Measurements from ENCODE around the gene FAM229A. TPM values are rescaled to one million over a fixed set of nuclear protein-coding genes. Genes with fewer than 3 reads are reported as not detected.

The FAM229A gene
- total and polyA plus RNA-seq, 3 donors from 2014 or later, result 71.5 to 194 (median 103) TPM

DNA sequence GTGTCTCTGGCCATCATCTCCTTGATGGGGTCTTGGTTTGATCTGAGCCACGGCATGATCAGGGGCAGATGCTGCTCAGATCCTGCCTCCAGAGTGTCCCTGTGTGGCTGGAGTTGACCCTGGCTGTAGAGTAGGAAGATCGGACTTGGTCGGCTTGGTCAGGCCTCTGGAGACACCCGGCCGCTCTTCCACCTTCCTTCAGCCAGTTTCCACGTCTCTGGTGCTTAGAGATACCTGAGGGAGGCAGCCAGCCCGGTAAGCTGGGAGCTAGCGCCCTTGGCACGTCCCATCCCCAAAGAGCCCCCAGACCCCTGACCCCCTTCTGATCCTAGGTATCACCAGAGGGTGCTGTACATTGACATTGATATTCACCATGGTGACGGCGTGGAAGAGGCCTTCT lies 35.1 kb downstream of the FAM229A start:
- Histone ChIP-seq H3K27ac (no peak overlapping the region), H3K27me3 (no peaks in the 10 kb centered on the region), H3K9me3 (no peaks in the 10 kb centered on the region), H3K36me3 (ENCODE audit: low read depth, missing control alignments) (no peaks in the 10 kb centered on the region), H3K4me3 (no peak overlapping the region), H3K4me1 (no peaks in the 10 kb centered on the region)
- DNase-seq, result no peak
- 95 to 98% methylated on average over 10 to 11 of the region's 11 CpGs for WGBS, 2 donors
- intact Hi-C loops (cut with DNase I; ENCODE audit: low total_unique reads), result no loop called here
- TF ChIP-seq POLR2A (IDR thresholded peaks at IDR 0.05), result no peak
- TF ChIP-seq, protein P1, sequence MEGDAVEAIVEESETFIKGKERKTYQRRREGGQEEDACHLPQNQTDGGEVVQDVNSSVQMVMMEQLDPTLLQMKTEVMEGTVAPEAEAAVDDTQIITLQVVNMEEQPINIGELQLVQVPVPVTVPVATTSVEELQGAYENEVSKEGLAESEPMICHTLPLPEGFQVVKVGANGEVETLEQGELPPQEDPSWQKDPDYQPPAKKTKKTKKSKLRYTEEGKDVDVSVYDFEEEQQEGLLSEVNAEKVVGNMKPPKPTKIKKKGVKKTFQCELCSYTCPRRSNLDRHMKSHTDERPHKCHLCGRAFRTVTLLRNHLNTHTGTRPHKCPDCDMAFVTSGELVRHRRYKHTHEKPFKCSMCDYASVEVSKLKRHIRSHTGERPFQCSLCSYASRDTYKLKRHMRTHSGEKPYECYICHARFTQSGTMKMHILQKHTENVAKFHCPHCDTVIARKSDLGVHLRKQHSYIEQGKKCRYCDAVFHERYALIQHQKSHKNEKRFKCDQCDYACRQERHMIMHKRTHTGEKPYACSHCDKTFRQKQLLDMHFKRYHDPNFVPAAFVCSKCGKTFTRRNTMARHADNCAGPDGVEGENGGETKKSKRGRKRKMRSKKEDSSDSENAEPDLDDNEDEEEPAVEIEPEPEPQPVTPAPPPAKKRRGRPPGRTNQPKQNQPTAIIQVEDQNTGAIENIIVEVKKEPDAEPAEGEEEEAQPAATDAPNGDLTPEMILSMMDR (IDR thresholded peaks at IDR 0.05), result no peak

DNA sequence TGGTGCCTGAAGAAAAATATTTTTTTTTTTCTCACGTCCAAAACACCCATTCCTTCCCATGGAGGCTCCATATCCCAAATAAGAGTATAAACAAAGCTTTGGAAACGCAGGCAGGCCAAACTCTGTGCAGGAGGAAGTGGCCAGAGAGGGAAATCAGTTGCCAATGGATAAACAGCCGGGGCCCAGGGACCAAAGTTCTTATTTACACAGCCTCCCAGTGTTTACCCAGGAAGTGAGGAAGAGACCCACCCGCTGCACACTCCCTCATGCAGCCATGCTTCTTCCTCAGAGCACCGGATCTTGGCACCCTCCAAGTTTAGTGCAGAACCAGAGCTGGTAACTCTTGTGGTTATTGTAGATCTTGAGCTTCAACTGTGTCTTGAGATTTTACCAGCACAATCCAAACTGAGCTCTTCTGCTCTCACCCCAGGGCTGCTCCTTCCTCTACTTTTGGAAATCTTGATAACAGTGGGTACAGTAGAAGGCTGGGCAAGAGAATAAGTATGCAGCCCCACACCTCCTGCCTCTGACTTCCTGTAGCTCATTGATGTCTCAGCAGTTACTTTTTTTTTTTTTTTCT lies 40.5 kb downstream of the FAM229A start:
- Histone ChIP-seq H3K27me3 (no peaks in the 10 kb centered on the region), H3K4me3 (no peak overlapping the region), H3K9me3 (no peaks in the 10 kb centered on the region), H3K27ac (no peak overlapping the region), H3K4me1 (no peaks in the 10 kb centered on the region), H3K36me3 (ENCODE audit: low read depth, missing control alignments) (no peaks in the 10 kb centered on the region)
- TF ChIP-seq, protein P1 (IDR thresholded peaks at IDR 0.05), result no peak
- TF ChIP-seq POLR2A (IDR thresholded peaks at IDR 0.05), result no peak
- intact Hi-C loops (cut with DNase I; ENCODE audit: low total_unique reads), result no loop called here
- 70 to 78% methylated on average over 5 of the region's 5 CpGs for WGBS, 2 donors
- DNase-seq, result no peak

DNA sequence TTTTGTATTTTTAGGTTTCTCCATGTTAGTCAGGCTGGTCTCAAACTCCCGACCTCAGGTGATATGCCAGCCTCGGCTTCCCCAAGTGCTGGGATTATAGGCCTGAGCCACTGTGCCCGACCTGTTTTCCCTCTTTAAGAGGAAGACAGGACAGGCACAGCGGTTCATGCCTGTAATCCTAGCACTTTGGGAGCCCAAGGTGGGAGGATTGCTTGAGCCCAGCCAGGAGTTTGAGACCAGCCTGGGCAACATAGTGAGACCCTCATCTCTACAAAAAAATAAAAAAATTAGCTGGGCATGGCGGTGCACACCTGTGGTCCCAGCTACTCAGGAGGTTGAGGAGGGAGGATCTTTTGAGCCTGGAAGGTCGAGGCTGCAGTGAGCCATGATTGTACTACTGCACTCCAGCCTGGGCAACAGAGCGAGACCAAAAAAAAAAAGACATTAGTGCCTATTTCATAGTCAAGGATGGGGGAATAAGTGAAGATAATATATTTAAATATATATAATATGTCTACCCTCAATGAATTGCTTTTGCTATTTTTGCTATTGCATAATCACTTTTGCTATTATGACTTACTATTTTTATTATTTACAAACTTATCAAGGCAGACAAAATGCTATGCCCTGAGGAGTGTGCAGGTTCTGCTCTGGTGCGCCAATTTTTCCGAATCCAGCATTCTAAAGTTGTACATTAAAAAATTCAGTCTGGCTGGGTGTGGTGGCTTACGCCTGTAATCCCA lies 44.0 kb downstream of the FAM229A start:
- TF ChIP-seq POLR2A (IDR thresholded peaks at IDR 0.05), result no peak
- TF ChIP-seq, protein P1 (IDR thresholded peaks at IDR 0.05), result no peak
- Histone ChIP-seq H3K27me3 (no peaks in the 10 kb centered on the region), H3K4me3 (no peak overlapping the region), H3K4me1 (no peaks in the 10 kb centered on the region), H3K9me3 (no peaks in the 10 kb centered on the region), H3K27ac (no peak overlapping the region), H3K36me3 (ENCODE audit: low read depth, missing control alignments) (no peaks in the 10 kb centered on the region)
- DNase-seq, result no peak
- intact Hi-C loops (cut with DNase I; ENCODE audit: low total_unique reads), result no loop called here
- WGBS, 2 donors, result 95 to 98% methylated on average over 10 of the region's 10 CpGs

DNA sequence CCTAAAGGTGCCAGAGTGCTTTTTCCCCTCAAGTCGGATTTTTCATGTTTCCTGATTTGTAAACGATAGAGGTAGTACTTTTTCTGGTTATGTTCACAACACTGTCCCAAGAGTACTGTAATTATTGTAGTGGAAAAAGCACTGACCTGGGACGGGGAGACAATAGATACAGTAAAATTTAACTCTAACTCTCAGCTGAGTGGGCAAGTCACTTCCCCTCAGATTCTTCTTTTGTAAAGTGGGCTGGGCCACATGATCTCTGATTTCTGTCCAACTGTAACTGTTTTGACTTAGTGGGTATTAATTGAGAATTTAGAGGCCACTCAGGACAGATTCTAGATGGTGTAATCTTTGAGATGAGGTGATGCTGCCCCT lies 45.4 kb downstream of the FAM229A start:
- intact Hi-C loops (cut with DNase I; ENCODE audit: low total_unique reads), result no loop called here
- 52 to 58% methylated on average over 3 of the region's 3 CpGs for WGBS, 2 donors
- no peaks in the 10 kb centered on the region for H3K36me3 ChIP-seq (ENCODE audit: low read depth, missing control alignments)

More for the DNA sequence above, 45.4 kb downstream of the FAM229A start:
- Histone ChIP-seq H3K9me3 (no peaks in the 10 kb centered on the region), H3K27ac (no peak overlapping the region), H3K4me3 (no peak overlapping the region), H3K4me1 (peaks cover under 1% of the 10 kb centered on the region), H3K27me3 (no peaks in the 10 kb centered on the region)
- DNase-seq, result no peak
- TF ChIP-seq, protein P1 (IDR thresholded peaks at IDR 0.05), result no peak
- TF ChIP-seq POLR2A (IDR thresholded peaks at IDR 0.05), result no peak
